CD4-positive, alpha-beta memory T cell (primary cell): ENCODE data around the gene NT5DC4. TPM values are rescaled to one million over a fixed set of nuclear protein-coding genes. Genes with fewer than 3 reads are reported as not detected.

Source experiments
- CTCF ChIA-PET: fragments of 350-600 bp; sonication (Branson Sonifier 250); formaldehyde crosslinking; loops from one replicate; lab custom pipeline; 2021; ENCODE audit warnings: inconsistent platforms; ENCODE audit not compliant: partially characterized antibody; lab: Charles Lee
- POLR2A ChIA-PET: fragments of 350-600 bp; sonication (Branson Sonifier 250); formaldehyde crosslinking; loops from one replicate; lab custom pipeline; 2021; ENCODE audit not compliant: partially characterized antibody; lab: Charles Lee
- DNase-seq, 5 donors: peaks; one replicate each; pipeline versions ENCODE4 v3.0.0 to v3.0.0-alpha.2; 2020 to 2022; ENCODE audit warnings: mixed read lengths in 1 of 5
- H3K27ac ChIP-seq: one replicate; pipeline ENCODE4 v1.7.0; 2013; ENCODE audit warnings: low read depth, low read length
- H3K27me3 ChIP-seq: 2 replicates; pipeline ENCODE4 v1.7.0; 2013; ENCODE audit warnings: mild to moderate bottlenecking, low read length, moderate library complexity; ENCODE audit not compliant: insufficient read depth
- H3K36me3 ChIP-seq: 2 replicates; pipeline ENCODE4 v1.7.0; 2013; ENCODE audit warnings: mild to moderate bottlenecking, low read length, moderate library complexity; ENCODE audit not compliant: insufficient read depth
- H3K4me1 ChIP-seq: 2 replicates; pipeline ENCODE4 v1.7.0; 2013; ENCODE audit warnings: mild to moderate bottlenecking, low read length, moderate library complexity; ENCODE audit not compliant: insufficient read depth
- H3K4me3 ChIP-seq, 2 donors: one replicate each; pipeline ENCODE4 v1.7.0; 2013; ENCODE audit warnings: low read length in 2 of 2, mild to moderate bottlenecking in 1 of 2
- H3K9me3 ChIP-seq, 2 donors: one replicate each; pipeline ENCODE4 v1.7.0; 2013; ENCODE audit warnings: low read length in 2 of 2, control low read depth in 1 of 2; ENCODE audit not compliant: control insufficient read depth in 1 of 2
- H3K27ac Mint-ChIP-seq, 7 donors: one replicate each; pipeline ENCODE4 v1.8.0; 2020 to 2021; ENCODE audit warnings: mixed read lengths in 7 of 7, mild to moderate bottlenecking in 6 of 7, inconsistent platforms in 3 of 7, moderate library complexity in 3 of 7
- H3K27me3 Mint-ChIP-seq, 2 donors: one replicate each; pipeline ENCODE4 v1.8.0; 2020 to 2021; ENCODE audit warnings: mixed read lengths in 2 of 2
- H3K36me3 Mint-ChIP-seq, 2 donors: one replicate each; pipeline ENCODE4 v1.8.0; 2020 to 2021; ENCODE audit warnings: mixed read lengths in 2 of 2, inconsistent platforms in 1 of 2, mild to moderate bottlenecking in 1 of 2
- H3K4me1 Mint-ChIP-seq, 4 donors: one replicate each; pipeline ENCODE4 v1.8.0; 2020 to 2021; ENCODE audit warnings: mixed read lengths in 4 of 4, mild to moderate bottlenecking in 1 of 4
- H3K4me3 Mint-ChIP-seq, 8 donors: one replicate each; pipeline ENCODE4 v1.8.0; 2020 to 2021; ENCODE audit warnings: mixed read lengths in 8 of 8, mild to moderate bottlenecking in 7 of 8, moderate library complexity in 6 of 8, inconsistent platforms in 3 of 8
- H3K9me3 Mint-ChIP-seq, 8 donors: one replicate each; pipeline ENCODE4 v1.8.0; 2020 to 2021; ENCODE audit warnings: mixed read lengths in 8 of 8, mild to moderate bottlenecking in 5 of 8, inconsistent platforms in 3 of 8, moderate library complexity in 1 of 8
- intact Hi-C: fragments of 100-400 bp; cut with micrococcal nuclease; formaldehyde crosslinking; loops from one replicate; pipeline ENCODE4 v1.15.1; 2023
- polyA plus RNA-seq, 2 donors: library from polyadenylated mRNA; unstranded; fragments of 300-500 nt; fragmentation: Illumina TruSeq; gene quantifications; one replicate each; pipeline ENCODE4 v1.2.3, GENCODE V29; 2021
- total RNA-seq, 2 experiments: library from RNA; stranded (reverse); gene quantifications; one replicate each; pipeline ENCODE4 v1.2.3, GENCODE V29; 2021

NT5DC4 gene
- total and polyA plus RNA-seq, 4 experiments from 2014 or later, result not detected

DNA sequence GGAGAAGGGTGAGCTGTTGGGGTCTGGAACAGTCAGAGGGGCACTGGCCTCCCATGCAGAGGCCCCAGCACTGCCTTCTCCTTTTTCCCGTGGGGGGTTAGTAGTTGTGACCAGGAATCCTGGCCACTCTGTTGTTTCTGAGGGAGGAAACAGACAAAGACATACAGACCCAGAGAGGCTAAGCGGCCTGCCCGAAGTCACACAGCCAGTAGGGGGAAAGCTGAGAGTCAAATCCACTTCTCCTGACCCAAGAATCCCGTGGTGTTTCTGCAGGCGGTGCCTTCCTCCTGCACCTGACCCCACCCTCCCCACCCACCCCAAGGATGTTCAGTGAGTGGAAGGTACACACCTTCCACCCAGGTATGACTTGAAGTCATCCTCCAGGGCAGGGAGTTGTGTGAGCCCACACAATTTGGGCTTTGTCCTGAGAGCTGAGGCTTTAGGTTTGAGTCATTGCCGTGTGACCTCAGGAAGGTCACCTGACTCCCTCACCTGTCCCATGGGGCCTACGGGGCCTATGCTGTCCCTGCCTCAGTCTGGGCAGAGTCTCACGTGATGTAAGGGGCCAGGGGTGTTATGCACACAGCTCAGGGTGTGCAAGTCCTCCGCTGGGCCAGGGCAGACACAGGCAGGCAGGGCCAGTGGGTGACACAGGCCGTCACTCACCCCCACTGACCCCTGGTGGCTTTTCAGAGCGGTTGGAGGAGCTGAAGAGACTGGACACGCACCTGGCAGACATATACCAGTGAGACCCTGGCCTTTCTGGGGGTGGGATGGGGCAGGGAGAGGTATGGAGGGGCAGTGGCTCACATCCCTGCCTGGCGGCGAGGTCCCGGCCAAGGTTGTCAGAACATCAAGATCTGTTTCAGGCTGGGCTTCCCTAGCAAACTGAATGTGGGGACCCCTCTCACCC, 5.0 kb downstream of the NT5DC4 start:
- no peaks in the 10 kb centered on the region for H3K4me1 ChIP-seq
- Mint-ChIP-seq H3K4me3 (no peak overlapping the region), H3K27ac (no peak overlapping the region), H3K36me3 (no peaks in the 10 kb centered on the region), H3K9me3 (peaks cover 0 to 1% (median 0%) of the 10 kb centered on the region in 8 donors), H3K4me1 (peaks cover 0 to 6% (median 1%) of the 10 kb centered on the region in 4 donors), H3K27me3 (no peaks in the 10 kb centered on the region)
- no peaks in the 10 kb centered on the region for H3K36me3 ChIP-seq
- no peak for DNase-seq
- ChIA-PET CTCF (interaction anchor here (0.7 to 9.9 kb wide), 29 partner anchors 8 to 225 kb away, joined by 3 to 245 read pairs (median 6); partner anchors contain the start of gene CHCHD5), POLR2A (interaction anchor here (0.9 to 3.6 kb wide), 11 partner anchors 34 to 141 kb away, joined by 3 to 14 read pairs (median 5); partner anchors contain the start of gene SLC20A1)
- intact Hi-C loops, result loop anchor here (1.0 to 10.0 kb wide), 5 partner anchors 34 to 241 kb away; partner anchors contain the start of genes CHCHD5 and TTL
- H3K9me3 ChIP-seq, result no peaks in the 10 kb centered on the region
- H3K27ac ChIP-seq, result no peak overlapping the region
- no peak overlapping the region for H3K4me3 ChIP-seq
- H3K27me3 ChIP-seq, result no peaks in the 10 kb centered on the region

DNA sequence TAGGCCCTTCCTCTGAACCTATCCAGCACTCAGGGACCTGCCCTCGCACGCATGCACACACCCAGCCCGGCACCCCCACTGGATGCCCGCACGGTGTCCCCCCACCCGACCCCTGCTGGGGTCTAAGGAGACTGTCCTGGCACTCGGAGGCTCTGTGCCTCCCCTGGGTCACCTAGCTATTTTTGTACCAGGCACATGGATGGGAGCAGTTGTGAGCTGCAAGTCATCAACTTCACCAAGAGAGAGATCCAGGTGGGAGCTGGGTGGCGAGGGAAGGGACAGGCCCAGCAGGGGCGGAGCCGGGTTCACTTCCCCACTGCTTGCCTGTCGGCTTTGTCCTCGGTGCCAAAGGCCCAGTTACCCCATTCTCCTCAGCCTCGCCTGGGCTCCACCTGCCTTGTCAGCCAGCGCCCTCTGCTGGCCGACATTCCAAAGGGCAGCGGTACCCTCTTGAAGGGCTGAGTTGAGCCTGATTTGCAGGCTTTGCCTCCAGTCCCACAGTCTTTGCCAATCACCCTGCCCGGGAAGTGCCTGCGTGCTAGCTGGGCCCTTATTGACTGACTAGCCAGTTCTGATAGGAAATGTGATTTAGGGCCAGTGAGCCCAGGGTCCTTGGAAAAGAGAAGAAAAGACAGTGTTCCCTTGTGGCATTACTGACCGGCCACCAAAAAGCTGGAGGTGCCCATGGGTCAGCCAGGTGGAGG, 5.8 kb downstream of the NT5DC4 start:
- POLR2A ChIA-PET, result interaction anchor here (0.7 to 3.6 kb wide), 9 partner anchors 36 to 127 kb away, joined by 3 to 14 read pairs (median 4); partner anchors contain the start of gene SLC20A1
- no peaks in the 10 kb centered on the region for H3K27me3 Mint-ChIP-seq

DNA sequence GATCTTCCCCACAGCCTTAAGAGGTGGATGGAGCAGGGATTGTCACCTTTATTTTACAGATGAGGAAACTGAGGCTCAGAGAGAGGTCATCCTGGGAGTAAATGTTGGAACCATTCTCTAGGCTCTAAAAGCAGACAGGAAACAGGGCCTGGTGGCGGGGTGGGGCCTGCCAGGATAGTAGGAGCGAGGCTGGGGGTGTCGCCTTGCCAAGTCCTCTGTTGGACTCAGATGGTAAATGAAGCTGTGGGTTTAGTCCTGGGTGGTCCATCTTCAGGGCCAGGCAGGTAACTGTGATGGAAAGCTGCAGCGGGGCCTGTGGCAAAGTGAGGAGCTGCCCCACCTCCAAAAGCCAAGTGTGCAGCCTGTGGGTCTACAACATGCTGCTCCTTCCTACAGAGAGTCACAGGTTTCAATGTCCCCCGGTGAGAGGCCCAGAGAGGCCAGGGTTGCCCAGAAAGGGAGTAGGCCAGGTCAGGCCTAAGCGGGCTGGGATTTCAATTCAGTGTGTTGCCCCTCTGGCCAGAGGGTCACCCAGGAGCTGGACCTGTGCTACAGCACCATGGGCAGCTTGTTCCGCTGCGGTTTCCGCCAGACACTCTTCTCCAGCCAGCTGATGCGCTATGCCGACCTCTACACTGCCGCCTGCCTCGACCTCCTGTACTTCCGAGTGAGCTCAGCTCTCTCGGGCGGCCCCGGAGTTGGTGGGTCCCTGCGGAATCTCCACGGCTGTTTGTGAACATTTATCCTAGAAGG, 6.6 kb downstream of the NT5DC4 start:
- ChIA-PET CTCF (interaction anchor here (0.9 to 9.9 kb wide), 21 partner anchors 10 to 158 kb away, joined by 3 to 245 read pairs (median 11); partner anchors contain the start of gene CHCHD5), POLR2A (interaction anchor here (0.7 to 3.6 kb wide), 5 partner anchors 81 to 128 kb away, joined by 3 to 14 read pairs (median 4); partner anchors contain the start of gene SLC20A1)
- Mint-ChIP-seq H3K27me3 (no peaks in the 10 kb centered on the region), H3K9me3 (peaks cover 0 to 1% (median 0%) of the 10 kb centered on the region in 8 donors), H3K27ac (no peak overlapping the region), H3K36me3 (no peaks in the 10 kb centered on the region), H3K4me3 (no peak overlapping the region), H3K4me1 (peaks cover 0 to 6% (median 1%) of the 10 kb centered on the region in 4 donors)
- Histone ChIP-seq H3K36me3 (no peaks in the 10 kb centered on the region), H3K9me3 (no peaks in the 10 kb centered on the region), H3K4me3 (no peak overlapping the region), H3K27me3 (no peaks in the 10 kb centered on the region), H3K4me1 (no peaks in the 10 kb centered on the region), H3K27ac (no peak overlapping the region)
- no peak for DNase-seq
- intact Hi-C loops, result loop anchor here (5.0 to 10.0 kb wide), 2 partner anchors 145 to 243 kb away; partner anchors contain the start of genes CHCHD5 and TTL

More for the DNA sequence above, 5.8 kb downstream of the NT5DC4 start:
- DNase-seq, result peak; percentile 81 to 84 (median 84)
- no peaks in the 10 kb centered on the region for H3K27me3 ChIP-seq
- no peak overlapping the region for H3K4me3 Mint-ChIP-seq
- H3K36me3 Mint-ChIP-seq, result no peaks in the 10 kb centered on the region
- CTCF ChIA-PET, result interaction anchor here (0.7 to 9.9 kb wide), 29 partner anchors 9 to 226 kb away, joined by 3 to 245 read pairs (median 6); partner anchors contain the start of gene CHCHD5
- intact Hi-C loops, result loop anchor here (1.0 to 10.0 kb wide), 5 partner anchors 35 to 242 kb away; partner anchors contain the start of genes CHCHD5 and TTL
- peaks cover 0 to 6% (median 1%) of the 10 kb centered on the region in 4 donors for H3K4me1 Mint-ChIP-seq
- no peaks in the 10 kb centered on the region for H3K36me3 ChIP-seq
- H3K4me3 ChIP-seq, result no peak overlapping the region
- H3K27ac Mint-ChIP-seq, result no peak overlapping the region
- no peaks in the 10 kb centered on the region for H3K9me3 ChIP-seq
- H3K27ac ChIP-seq, result no peak overlapping the region
- H3K9me3 Mint-ChIP-seq, result peaks cover 0 to 1% (median 0%) of the 10 kb centered on the region in 8 donors
- H3K4me1 ChIP-seq, result no peaks in the 10 kb centered on the region

- ChIA-PET CTCF (interaction anchor here (1.0 to 9.9 kb wide), 12 partner anchors 10 to 157 kb away, joined by 3 to 245 read pairs (median 14); partner anchors contain the start of gene CHCHD5), POLR2A (interaction anchor here (1.1 to 3.6 kb wide), 3 partner anchors 35 to 128 kb away, joined by 3 to 14 read pairs (median 13); no protein-coding TSS in a partner anchor)
- H3K27ac ChIP-seq, result no peak overlapping the region
- peaks cover 0 to 1% (median 0%) of the 10 kb centered on the region in 8 donors for H3K9me3 Mint-ChIP-seq
- H3K27me3 Mint-ChIP-seq, result no peaks in the 10 kb centered on the region
- no peak overlapping the region for H3K4me3 Mint-ChIP-seq
- no peaks in the 10 kb centered on the region for H3K36me3 ChIP-seq
- DNase-seq, result no peak
- H3K27me3 ChIP-seq, result no peaks in the 10 kb centered on the region
- intact Hi-C loops, result loop anchor here (5.0 to 10.0 kb wide), 2 partner anchors 146 to 243 kb away; partner anchors contain the start of genes CHCHD5 and TTL
- peaks cover 0 to 6% (median 1%) of the 10 kb centered on the region in 4 donors for H3K4me1 Mint-ChIP-seq
- no peak overlapping the region for H3K4me3 ChIP-seq
- no peaks in the 10 kb centered on the region for H3K9me3 ChIP-seq
- no peaks in the 10 kb centered on the region for H3K36me3 Mint-ChIP-seq
- no peak overlapping the region for H3K27ac Mint-ChIP-seq
- H3K4me1 ChIP-seq, result no peaks in the 10 kb centered on the region
Observed at GRCh38 chr2:112728029-112728362, 7.2 kb downstream of the NT5DC4 start.

DNA sequence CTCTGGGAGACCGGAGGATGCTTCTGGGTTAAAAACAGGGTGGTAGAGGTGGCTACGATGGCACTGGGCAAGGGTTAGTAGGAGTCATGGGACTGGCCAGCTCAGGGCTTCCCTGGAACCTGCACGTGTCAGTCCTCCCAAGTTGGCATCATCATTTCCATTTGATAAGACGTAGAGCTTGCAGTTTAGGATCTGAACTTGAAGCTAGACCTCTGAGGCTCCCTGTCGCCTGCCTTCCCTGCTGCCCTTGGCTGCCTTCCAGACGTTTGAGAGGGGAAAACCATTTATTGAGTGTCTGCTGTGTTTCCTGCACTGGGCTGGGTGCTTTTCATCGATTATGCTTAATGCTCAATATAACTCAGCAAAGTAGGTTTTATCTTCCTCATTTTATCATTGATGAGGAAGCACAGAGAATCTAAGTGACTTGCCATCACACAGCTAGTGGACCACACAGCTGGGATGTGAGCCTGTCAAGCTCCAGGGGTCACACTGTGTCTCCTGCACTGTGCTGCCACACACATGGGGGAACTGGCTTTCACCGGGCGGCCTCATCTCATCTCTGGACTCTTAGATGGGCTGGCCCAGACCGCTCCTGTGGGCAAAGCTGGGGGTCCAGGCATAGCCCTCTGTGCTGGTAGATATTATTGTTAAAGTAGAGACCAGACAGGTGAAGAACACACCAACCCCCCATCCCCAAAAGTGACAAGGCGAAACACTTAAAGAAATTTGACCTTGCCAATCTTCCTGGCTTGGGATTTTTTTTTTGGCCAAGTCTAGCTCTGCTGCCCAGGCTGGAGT, 7.8 kb downstream of the NT5DC4 start:
- no peak overlapping the region for H3K4me3 ChIP-seq
- no peaks in the 10 kb centered on the region for H3K36me3 ChIP-seq
- H3K4me1 Mint-ChIP-seq, result peaks cover 0 to 6% (median 1%) of the 10 kb centered on the region in 4 donors
- H3K27me3 ChIP-seq, result no peaks in the 10 kb centered on the region
- DNase-seq, result no peak
- CTCF ChIA-PET, result interaction anchor here (0.9 to 9.9 kb wide), 14 partner anchors 9 to 157 kb away, joined by 3 to 245 read pairs (median 11); partner anchors contain the start of gene CHCHD5
- H3K36me3 Mint-ChIP-seq, result no peaks in the 10 kb centered on the region
- POLR2A ChIA-PET, result interaction anchor here (1.1 to 3.6 kb wide), 2 partner anchors 36 to 97 kb away, joined by 3 to 14 read pairs; no protein-coding TSS in a partner anchor
- H3K9me3 ChIP-seq, result no peaks in the 10 kb centered on the region
- H3K4me3 Mint-ChIP-seq, result no peak overlapping the region
- no peak overlapping the region for H3K27ac Mint-ChIP-seq
- H3K27ac ChIP-seq, result no peak overlapping the region
- peaks cover 0 to 1% (median 0%) of the 10 kb centered on the region in 8 donors for H3K9me3 Mint-ChIP-seq
- intact Hi-C loops, result loop anchor here (5.0 to 10.0 kb wide), 2 partner anchors 146 to 244 kb away; partner anchors contain the start of genes CHCHD5 and TTL
- H3K4me1 ChIP-seq, result no peaks in the 10 kb centered on the region
- H3K27me3 Mint-ChIP-seq, result no peaks in the 10 kb centered on the region
